K562 (cell line): ENCODE measurements around the gene ANO6.

ENCODE experiments used
- NFRKB ChIP-seq: fragments of 450-650 bp; IDR thresholded peaks from 2 replicates; pipeline ENCODE4 v1.6.1; 2016; ENCODE audit warnings: low read depth
- PTBP1 ChIP-seq: fragments of 200-400 bp; formaldehyde crosslinking; IDR thresholded peaks from 2 replicates; pipeline ENCODE4 v1.6.1; 2017; ENCODE audit warnings: low read depth, low read length
- RAD51 ChIP-seq: fragments of 450-650 bp; IDR thresholded peaks from 2 replicates; pipeline ENCODE4 v1.7.1; 2016; ENCODE audit warnings: low read depth, mild to moderate bottlenecking, borderline replicate concordance
- REST ChIP-seq, 2 experiments: fragments of 450-650 bp; formaldehyde crosslinking in 1 of 2; IDR thresholded peaks; 2 replicates each; pipeline versions ENCODE4 v1.4.0 to v1.6.1; 2014 to 2020; ENCODE audit warnings: mild to moderate bottlenecking in 2 of 2, borderline replicate concordance in 1 of 2, low read depth in 1 of 2
- SIN3A ChIP-seq, 2 experiments: fragments of 150-350 bp in 1 of 2; IDR thresholded peaks; 2 replicates each; pipeline ENCODE4 v1.6.1; 2011 to 2016; ENCODE audit warnings: borderline replicate concordance in 2 of 2, low read depth in 2 of 2, low read length in 2 of 2, mild to moderate bottlenecking in 2 of 2, moderate library complexity in 2 of 2; ENCODE audit not compliant: control insufficient read depth in 1 of 2
- ZNF282 ChIP-seq: sonication (generic); formaldehyde crosslinking; IDR thresholded peaks from 2 replicates; pipeline ENCODE4 v1.8.1; 2023; ENCODE audit warnings: missing genetic modification reagents
- ZNF316 ChIP-seq: fragments of 450-650 bp; IDR thresholded peaks from 2 replicates; pipeline ENCODE4 v1.6.1; 2016
- TF ChIP-seq, protein P1 (sequence below), 2 experiments: fragments of 450-650 bp in 1 of 2; sonication (generic) in 1 of 2; formaldehyde crosslinking in 1 of 2; IDR thresholded peaks; 2 replicates each; pipeline versions ENCODE4 v1.7.1 to v1.9.0; 2016 to 2022; ENCODE audit warnings: inconsistent platforms in 1 of 2, mild to moderate bottlenecking in 1 of 2, missing genetic modification reagents in 1 of 2
- TF ChIP-seq, protein P2 (sequence below): sonication (generic); formaldehyde crosslinking; IDR thresholded peaks from 2 replicates; pipeline ENCODE4 v1.9.0; 2022; ENCODE audit warnings: mild to moderate bottlenecking, missing genetic modification reagents
- TF ChIP-seq, protein P3 (sequence below), 2 experiments: fragments of 450-650 bp in 1 of 2; sonication (generic) in 1 of 2; formaldehyde crosslinking in 1 of 2; IDR thresholded peaks in 1 of 2; conservative IDR thresholded peaks in 1 of 2; 2 replicates each; pipeline versions ENCODE4 v1.6.1 to v1.8.1; 2016 to 2023; ENCODE audit warnings: mild to moderate bottlenecking in 2 of 2, moderate library complexity in 2 of 2, inconsistent platforms in 1 of 2, missing genetic modification reagents in 1 of 2
- TF ChIP-seq, protein P4 (sequence below), 3 experiments: IDR thresholded peaks in 2 of 3; conservative IDR thresholded peaks in 1 of 3; 2 replicates each; pipeline ENCODE4 v1.5.1; 2011 to 2012; ENCODE audit warnings: low read length in 3 of 3, mild to moderate bottlenecking in 3 of 3, control low read depth in 2 of 3, improper control_type of control experiment in 1 of 3, inconsistent platforms in 1 of 3, low read depth in 1 of 3, mixed read lengths in 1 of 3, moderate library complexity in 1 of 3; ENCODE audit not compliant: insufficient read depth in 2 of 3

GRCh38 chr12:45214071-45214470 lies 1.8 kb upstream of the ANO6 start:
- TF ChIP-seq, protein P1, sequence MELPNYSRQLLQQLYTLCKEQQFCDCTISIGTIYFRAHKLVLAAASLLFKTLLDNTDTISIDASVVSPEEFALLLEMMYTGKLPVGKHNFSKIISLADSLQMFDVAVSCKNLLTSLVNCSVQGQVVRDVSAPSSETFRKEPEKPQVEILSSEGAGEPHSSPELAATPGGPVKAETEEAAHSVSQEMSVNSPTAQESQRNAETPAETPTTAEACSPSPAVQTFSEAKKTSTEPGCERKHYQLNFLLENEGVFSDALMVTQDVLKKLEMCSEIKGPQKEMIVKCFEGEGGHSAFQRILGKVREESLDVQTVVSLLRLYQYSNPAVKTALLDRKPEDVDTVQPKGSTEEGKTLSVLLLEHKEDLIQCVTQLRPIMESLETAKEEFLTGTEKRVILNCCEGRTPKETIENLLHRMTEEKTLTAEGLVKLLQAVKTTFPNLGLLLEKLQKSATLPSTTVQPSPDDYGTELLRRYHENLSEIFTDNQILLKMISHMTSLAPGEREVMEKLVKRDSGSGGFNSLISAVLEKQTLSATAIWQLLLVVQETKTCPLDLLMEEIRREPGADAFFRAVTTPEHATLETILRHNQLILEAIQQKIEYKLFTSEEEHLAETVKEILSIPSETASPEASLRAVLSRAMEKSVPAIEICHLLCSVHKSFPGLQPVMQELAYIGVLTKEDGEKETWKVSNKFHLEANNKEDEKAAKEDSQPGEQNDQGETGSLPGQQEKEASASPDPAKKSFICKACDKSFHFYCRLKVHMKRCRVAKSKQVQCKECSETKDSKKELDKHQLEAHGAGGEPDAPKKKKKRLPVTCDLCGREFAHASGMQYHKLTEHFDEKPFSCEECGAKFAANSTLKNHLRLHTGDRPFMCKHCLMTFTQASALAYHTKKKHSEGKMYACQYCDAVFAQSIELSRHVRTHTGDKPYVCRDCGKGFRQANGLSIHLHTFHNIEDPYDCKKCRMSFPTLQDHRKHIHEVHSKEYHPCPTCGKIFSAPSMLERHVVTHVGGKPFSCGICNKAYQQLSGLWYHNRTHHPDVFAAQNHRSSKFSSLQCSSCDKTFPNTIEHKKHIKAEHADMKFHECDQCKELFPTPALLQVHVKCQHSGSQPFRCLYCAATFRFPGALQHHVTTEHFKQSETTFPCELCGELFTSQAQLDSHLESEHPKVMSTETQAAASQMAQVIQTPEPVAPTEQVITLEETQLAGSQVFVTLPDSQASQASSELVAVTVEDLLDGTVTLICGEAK (IDR thresholded peaks at IDR 0.05): no peak
- TF ChIP-seq, protein P1 (CRISPR knock-in tag; IDR thresholded peaks at IDR 0.05): no peak
- no peak for TF ChIP-seq PTBP1
- TF ChIP-seq REST (IDR thresholded peaks at IDR 0.05; ENCODE audit: borderline replicate concordance): no peak
- TF ChIP-seq REST (CRISPR knock-in tag; IDR thresholded peaks at IDR 0.05; ENCODE audit: low read depth): no peak
- TF ChIP-seq, protein P2, sequence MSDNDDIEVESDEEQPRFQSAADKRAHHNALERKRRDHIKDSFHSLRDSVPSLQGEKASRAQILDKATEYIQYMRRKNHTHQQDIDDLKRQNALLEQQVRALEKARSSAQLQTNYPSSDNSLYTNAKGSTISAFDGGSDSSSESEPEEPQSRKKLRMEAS: no peak
- no peak for TF ChIP-seq NFRKB
- no peak for TF ChIP-seq SIN3A (IDR thresholded peaks at IDR 0.05; ENCODE audit: borderline replicate concordance in 2 of 2, control insufficient read depth in 1 of 2, low read depth in 2 of 2, low read length in 2 of 2)
- TF ChIP-seq, protein P3, sequence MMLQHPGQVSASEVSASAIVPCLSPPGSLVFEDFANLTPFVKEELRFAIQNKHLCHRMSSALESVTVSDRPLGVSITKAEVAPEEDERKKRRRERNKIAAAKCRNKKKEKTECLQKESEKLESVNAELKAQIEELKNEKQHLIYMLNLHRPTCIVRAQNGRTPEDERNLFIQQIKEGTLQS (IDR thresholded peaks at IDR 0.05): no peak
- TF ChIP-seq, protein P3 (CRISPR knock-in tag; conservative IDR thresholded peaks at IDR 0.05): no peak
- no peak for TF ChIP-seq ZNF282 (CRISPR knock-in tag)
- TF ChIP-seq, protein P4, sequence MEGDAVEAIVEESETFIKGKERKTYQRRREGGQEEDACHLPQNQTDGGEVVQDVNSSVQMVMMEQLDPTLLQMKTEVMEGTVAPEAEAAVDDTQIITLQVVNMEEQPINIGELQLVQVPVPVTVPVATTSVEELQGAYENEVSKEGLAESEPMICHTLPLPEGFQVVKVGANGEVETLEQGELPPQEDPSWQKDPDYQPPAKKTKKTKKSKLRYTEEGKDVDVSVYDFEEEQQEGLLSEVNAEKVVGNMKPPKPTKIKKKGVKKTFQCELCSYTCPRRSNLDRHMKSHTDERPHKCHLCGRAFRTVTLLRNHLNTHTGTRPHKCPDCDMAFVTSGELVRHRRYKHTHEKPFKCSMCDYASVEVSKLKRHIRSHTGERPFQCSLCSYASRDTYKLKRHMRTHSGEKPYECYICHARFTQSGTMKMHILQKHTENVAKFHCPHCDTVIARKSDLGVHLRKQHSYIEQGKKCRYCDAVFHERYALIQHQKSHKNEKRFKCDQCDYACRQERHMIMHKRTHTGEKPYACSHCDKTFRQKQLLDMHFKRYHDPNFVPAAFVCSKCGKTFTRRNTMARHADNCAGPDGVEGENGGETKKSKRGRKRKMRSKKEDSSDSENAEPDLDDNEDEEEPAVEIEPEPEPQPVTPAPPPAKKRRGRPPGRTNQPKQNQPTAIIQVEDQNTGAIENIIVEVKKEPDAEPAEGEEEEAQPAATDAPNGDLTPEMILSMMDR (IDR thresholded peaks at IDR 0.05 in 2 of 3, conservative IDR thresholded peaks at IDR 0.05 in 1 of 3; ENCODE audit: insufficient read depth in 2 of 3, low read depth in 1 of 3, low read length in 3 of 3): no peak
- TF ChIP-seq RAD51: no peak
- TF ChIP-seq ZNF316: no peak
